LNCAP (cell line): ENCODE data around the gene EPHA6.

Source experiments
- CTCF ChIP-seq: fragments of 450-650 bp; IDR thresholded peaks from 2 replicates; pipeline ENCODE4 v1.5.1; 2017; ENCODE audit warnings: mild to moderate bottlenecking

EPHA6 gene

GRCh38 chr3:97706226-97706625 lies 891.8 kb downstream of the EPHA6 start:
- TF ChIP-seq CTCF = no peak

GRCh38 chr3:97711654-97712053 lies 897.3 kb downstream of the EPHA6 start:
- no peak for TF ChIP-seq CTCF

GRCh38 chr3:97712919-97713318 lies 898.5 kb downstream of the EPHA6 start:
- no peak for TF ChIP-seq CTCF

- no peak for TF ChIP-seq CTCF
These were observed 899.2 kb downstream of the EPHA6 start for GRCh38 chr3:97713634-97714033.

GRCh38 chr3:97719156-97719821 lies 904.9 kb downstream of the EPHA6 start:
- TF ChIP-seq CTCF = peak; percentile 96

- TF ChIP-seq CTCF = no peak
These were observed 906.0 kb downstream of the EPHA6 start for GRCh38 chr3:97720417-97720816.

GRCh38 chr3:97721446-97721845 lies 907.1 kb downstream of the EPHA6 start:
- TF ChIP-seq CTCF = no peak

- TF ChIP-seq CTCF = no peak
These were observed 922.5 kb downstream of the EPHA6 start for GRCh38 chr3:97736928-97737327.
